ENCODE measurements around the gene CCDC91. TPM values are rescaled to one million over a fixed set of nuclear protein-coding genes. Genes with fewer than 3 reads are reported as not detected.

CCDC91 gene
- total RNA-seq, 4 donors from 2014 or later, result 48.6 to 95.3 (median 52.1) TPM

GRCh38 chr12:28292699-28293098, 102.4 kb downstream of the CCDC91 start:
- TF ChIP-seq CTCF (IDR thresholded peaks at IDR 0.05; ENCODE audit: low read depth), result no peak

- TF ChIP-seq CTCF (IDR thresholded peaks at IDR 0.05; ENCODE audit: low read depth), result no peak
Observed at GRCh38 chr12:28294300-28294699, 104.0 kb downstream of the CCDC91 start.

GRCh38 chr12:28296287-28296686, 106.0 kb downstream of the CCDC91 start:
- TF ChIP-seq CTCF (IDR thresholded peaks at IDR 0.05; ENCODE audit: low read depth), result no peak

- no peak for TF ChIP-seq CTCF (IDR thresholded peaks at IDR 0.05; ENCODE audit: low read depth)
Observed at GRCh38 chr12:28303192-28303591, 112.9 kb downstream of the CCDC91 start.

GRCh38 chr12:28306535-28306934, 116.3 kb downstream of the CCDC91 start:
- no peak for TF ChIP-seq CTCF (IDR thresholded peaks at IDR 0.05; ENCODE audit: low read depth)

- no peak for TF ChIP-seq CTCF (IDR thresholded peaks at IDR 0.05; ENCODE audit: low read depth)
Observed at GRCh38 chr12:28308891-28309290, 118.6 kb downstream of the CCDC91 start.

GRCh38 chr12:28313631-28314030, 123.4 kb downstream of the CCDC91 start:
- TF ChIP-seq CTCF (IDR thresholded peaks at IDR 0.05; ENCODE audit: low read depth), result no peak

Data from subcutaneous adipose tissue (tissue), 4 donors.